ENCODE measurements around the gene MMP17. TPM values are rescaled to one million over a fixed set of nuclear protein-coding genes. Genes with fewer than 3 reads are reported as not detected.
A peak's percentile ranks its signal among the peaks of the same experiment; 100 is the strongest.

MMP17 gene
- total and polyA plus RNA-seq, 2 donors (not counting 3 experiments of a cell fraction or from before 2014, with no cell fraction given), result 3.6 to 10.8 TPM

GRCh38 chr12:131833288-131833895 lies 5.2 kb downstream of the MMP17 start:
- no peak for TF ChIP-seq MYC (IDR thresholded peaks at IDR 0.05; ENCODE audit: low read depth, low read length)
- intact Hi-C loops (cut with micrococcal nuclease), result loop anchor here (5.0 kb wide), 2 partner anchors 961 to 996 kb away; partner anchors contain the start of genes RAN and STX2
- Histone ChIP-seq H3K9me3 (replicated peaks; ENCODE audit: control insufficient read depth, insufficient read depth, low read length) (no peaks in the 10 kb centered on the region), H3K9ac (replicated peaks; ENCODE audit: extremely low read depth, insufficient read depth, low read length) (no peak overlapping the region), H3K27me3 (ENCODE audit: control insufficient read depth in 2 of 2, insufficient read depth in 2 of 2, low read length in 2 of 2) (peaks cover 0 to 4% of the 10 kb centered on the region in 2 experiments), H3K4me1 (ENCODE audit: control insufficient read depth, extremely low read depth, insufficient read depth, low read length) (peaks cover 12% of the 10 kb centered on the region), H2AFZ (ENCODE audit: low read depth, low read length) (no peak overlapping the region), H3K4me3 (replicated peaks in 1 of 3; ENCODE audit: insufficient read depth in 1 of 3, low read depth in 1 of 3, low read length in 3 of 3) (no peak overlapping the region), H3K27ac (ENCODE audit: insufficient read depth, low read depth, low read length) (no peak overlapping the region), H3K9me1 (replicated peaks; ENCODE audit: control insufficient read depth, extremely low read depth, insufficient read depth, low read length) (no peaks in the 10 kb centered on the region), H3K36me3 (ENCODE audit: control insufficient read depth in 2 of 2, extremely low read depth in 1 of 2, insufficient read depth in 2 of 2, low read length in 2 of 2) (no peaks in the 10 kb centered on the region), H3K79me2 (ENCODE audit: control insufficient read depth, insufficient read depth, low read length) (no peaks in the 10 kb centered on the region), H4K20me1 (replicated peaks; ENCODE audit: control insufficient read depth, extremely low read depth, insufficient read depth, low read length) (no peaks in the 10 kb centered on the region), H3K4me2 (ENCODE audit: insufficient read depth, low read length) (no peak overlapping the region)
- POLR2A ChIA-PET, result no interaction called here
- CTCF ChIA-PET, result interaction anchor here (3.8 kb wide), 1 partner anchor 168 kb away, joined by 26 read pairs; no protein-coding TSS in a partner anchor
- FAIRE-seq (no peak), DNase-seq (ENCODE audit: low read depth, low spot score) (no peak)
- no TSS peak for BruUV-seq (replicated peaks)
- dilution Hi-C loops (cut with MboI; ENCODE audit: extremely low pct_ligation_motif_present, low sequenced_read_pairs), result no loop called here

DNA sequence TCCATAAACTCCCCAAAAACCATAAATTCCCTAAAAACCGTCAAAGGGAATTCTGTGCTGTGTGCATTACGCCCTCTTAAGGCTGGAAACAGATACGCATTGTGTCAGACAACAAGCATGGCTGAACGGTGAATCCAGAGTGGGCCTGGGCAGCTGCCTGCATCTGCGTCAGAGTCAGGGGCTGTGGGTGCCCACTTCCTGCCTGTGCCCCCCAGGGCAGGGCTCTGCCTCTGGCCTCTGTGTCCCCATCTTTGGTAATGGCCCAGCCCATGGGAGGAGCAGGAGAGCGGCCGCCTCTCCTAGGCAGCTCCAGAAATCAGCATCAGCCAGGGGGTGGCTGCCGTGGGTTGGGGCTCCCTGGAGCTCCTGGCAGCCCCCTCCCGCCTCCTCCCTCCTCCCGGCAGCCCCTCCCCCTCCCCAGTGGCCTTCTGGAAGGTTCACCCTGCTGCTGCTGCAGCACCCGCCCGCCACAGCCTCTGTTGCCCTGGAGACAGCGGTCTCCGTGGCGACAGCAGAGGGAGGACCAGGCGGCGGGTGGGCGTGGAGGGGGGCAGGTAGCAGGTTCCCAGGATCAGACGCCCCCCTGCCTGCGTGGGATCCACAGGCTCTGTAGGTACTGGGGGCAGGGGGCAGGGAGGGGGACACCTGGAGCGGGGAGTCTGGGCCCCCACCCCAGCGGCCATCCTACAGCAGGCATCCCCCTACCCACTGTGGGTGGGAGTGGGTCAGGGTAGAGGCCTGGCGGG lies 5.9 kb downstream of the MMP17 start:
- Histone ChIP-seq H3K4me2 (ENCODE audit: insufficient read depth, low read length) (no peak overlapping the region), H3K27ac (ENCODE audit: insufficient read depth, low read depth, low read length) (no peak overlapping the region), H3K9me3 (replicated peaks; ENCODE audit: control insufficient read depth, insufficient read depth, low read length) (no peaks in the 10 kb centered on the region), H3K79me2 (ENCODE audit: control insufficient read depth, insufficient read depth, low read length) (no peaks in the 10 kb centered on the region), H3K4me3 (replicated peaks in 1 of 3; ENCODE audit: insufficient read depth in 1 of 3, low read depth in 1 of 3, low read length in 3 of 3) (no peak overlapping the region), H2AFZ (ENCODE audit: low read depth, low read length) (no peak overlapping the region), H4K20me1 (replicated peaks; ENCODE audit: control insufficient read depth, extremely low read depth, insufficient read depth, low read length) (no peaks in the 10 kb centered on the region), H3K9ac (replicated peaks; ENCODE audit: extremely low read depth, insufficient read depth, low read length) (no peak overlapping the region), H3K4me1 (ENCODE audit: control insufficient read depth, extremely low read depth, insufficient read depth, low read length) (peaks cover 12% of the 10 kb centered on the region), H3K36me3 (ENCODE audit: control insufficient read depth in 2 of 2, extremely low read depth in 1 of 2, insufficient read depth in 2 of 2, low read length in 2 of 2) (no peaks in the 10 kb centered on the region), H3K9me1 (replicated peaks; ENCODE audit: control insufficient read depth, extremely low read depth, insufficient read depth, low read length) (no peaks in the 10 kb centered on the region), H3K27me3 (ENCODE audit: control insufficient read depth in 2 of 2, insufficient read depth in 2 of 2, low read length in 2 of 2) (peaks cover 0 to 2% of the 10 kb centered on the region in 2 experiments)
- no peak for DNase-seq (ENCODE audit: low read depth, low spot score)
- ChIA-PET CTCF (interaction anchor here (1.0 to 3.8 kb wide), 3 partner anchors 135 to 730 kb away, joined by 3 to 26 read pairs (median 5); no protein-coding TSS in a partner anchor), POLR2A (no interaction called here)
- peak; percentile 21 for FAIRE-seq
- intact Hi-C loops (cut with micrococcal nuclease), result loop anchor here (5.0 kb wide), 2 partner anchors 962 to 997 kb away; partner anchors contain the start of genes RAN and STX2
- no TSS peak for BruUV-seq (replicated peaks)
- dilution Hi-C loops (cut with MboI; ENCODE audit: extremely low pct_ligation_motif_present, low sequenced_read_pairs), result no loop called here
- peak; percentile 44 to 52 for TF ChIP-seq CTCF (IDR thresholded peaks at IDR 0.05; ENCODE audit: extremely low read depth in 1 of 2, insufficient read depth in 1 of 2, low read depth in 1 of 2, low read length in 2 of 2)
- TF ChIP-seq JUN (IDR thresholded peaks at IDR 0.05; ENCODE audit: borderline replicate concordance, insufficient read depth, insufficient read length, low read depth), result no peak
